ENCODE results near the gene TRABD.

Gene TRABD

DNA sequence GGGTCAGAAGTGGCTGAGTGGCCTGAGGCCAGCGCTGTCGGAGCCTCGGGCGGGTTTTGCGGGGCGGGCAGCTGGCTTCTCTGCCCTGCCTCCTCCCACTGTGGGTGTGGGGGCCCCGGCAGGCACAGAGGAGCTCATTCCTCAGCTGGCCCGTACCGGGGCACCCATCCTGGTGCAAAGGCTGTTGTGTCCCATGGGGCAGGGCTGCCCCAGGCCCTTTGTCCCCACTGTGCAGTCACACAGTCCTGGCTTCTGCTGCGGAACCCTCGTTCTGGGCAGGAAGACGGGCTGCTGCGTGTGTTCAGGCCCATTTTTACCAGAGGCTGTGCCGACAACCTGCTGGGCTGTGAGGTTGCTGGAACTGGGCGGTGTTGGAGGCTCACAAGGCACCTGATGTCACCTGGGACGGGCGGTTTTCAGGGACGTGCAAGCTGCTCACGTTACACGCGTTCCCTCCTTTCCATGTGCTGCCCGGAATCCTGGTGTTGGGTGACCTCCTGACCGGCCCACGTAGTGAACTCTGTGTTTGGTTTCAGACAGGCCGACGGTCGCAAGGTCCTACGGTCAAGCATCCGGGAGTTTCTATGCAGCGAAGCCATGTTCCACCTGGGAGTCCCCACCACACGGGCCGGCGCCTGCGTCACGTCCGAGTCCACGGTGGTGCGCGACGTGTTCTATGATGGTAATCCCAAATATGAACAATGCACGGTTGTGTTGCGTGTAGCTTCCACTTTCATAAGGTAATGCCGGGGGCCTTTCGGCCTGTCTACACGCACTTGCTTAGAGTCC, 20.3 kb downstream of the TRABD start:
- DNase-seq, result no peak

DNA sequence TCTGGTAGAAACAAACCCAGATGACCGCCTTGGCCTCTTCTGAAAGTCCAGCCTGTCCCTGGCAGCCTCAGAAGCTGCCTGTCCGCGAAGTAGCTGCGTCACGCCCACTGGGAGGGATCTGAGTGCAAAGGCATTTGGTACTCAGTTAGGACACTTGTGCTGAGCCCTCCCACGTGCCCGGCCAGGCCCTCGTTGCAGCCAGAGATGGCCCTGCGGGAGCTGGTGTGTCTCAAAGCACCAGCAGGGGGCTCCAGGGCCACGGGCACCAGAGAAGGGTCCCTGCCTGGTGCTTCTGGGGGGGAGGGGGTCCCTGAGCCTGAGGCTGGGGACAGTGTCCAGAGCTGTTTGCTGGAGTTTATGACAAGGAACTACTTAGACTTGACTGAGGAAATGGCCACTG, 20.9 kb downstream of the TRABD start:
- DNase-seq, result peak; percentile 29

DNA sequence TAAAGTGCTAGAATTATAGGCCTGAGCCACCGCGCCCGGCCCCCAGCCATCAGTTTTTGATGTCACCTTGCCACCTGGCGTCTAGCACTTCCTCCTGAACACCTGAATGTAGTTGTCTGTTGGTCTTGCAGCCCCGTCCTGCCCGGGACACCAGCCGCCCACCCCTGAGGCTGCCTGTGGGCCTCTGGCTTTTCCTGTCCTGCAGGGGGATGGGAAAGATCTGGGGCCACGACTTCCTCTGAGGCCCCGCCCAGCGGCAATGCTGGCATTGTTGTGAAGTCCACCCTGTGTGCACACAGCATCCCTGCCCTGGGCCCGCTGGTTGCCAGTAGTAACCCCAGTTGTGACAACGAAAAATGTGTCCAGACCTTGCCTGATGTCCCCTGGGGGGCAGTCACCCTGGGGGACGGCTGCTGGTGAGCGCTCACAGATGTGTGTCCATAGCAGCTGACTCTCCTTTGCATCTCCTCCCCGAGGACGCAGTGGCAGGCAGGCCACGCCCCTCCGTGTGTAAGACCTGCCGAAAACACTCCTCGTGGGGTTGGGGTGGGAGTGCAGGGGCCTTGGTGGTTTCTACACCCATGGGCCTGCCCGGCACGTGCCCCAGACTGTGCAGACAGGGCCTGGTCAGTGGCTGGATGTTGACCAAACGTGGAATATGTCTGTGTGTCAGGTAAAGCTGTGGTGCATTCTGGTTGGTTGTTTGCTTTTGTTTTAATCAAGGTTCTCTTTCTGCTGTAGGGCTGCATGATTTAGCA, 21.8 kb downstream of the TRABD start:
- DNase-seq, result no peak

DNA sequence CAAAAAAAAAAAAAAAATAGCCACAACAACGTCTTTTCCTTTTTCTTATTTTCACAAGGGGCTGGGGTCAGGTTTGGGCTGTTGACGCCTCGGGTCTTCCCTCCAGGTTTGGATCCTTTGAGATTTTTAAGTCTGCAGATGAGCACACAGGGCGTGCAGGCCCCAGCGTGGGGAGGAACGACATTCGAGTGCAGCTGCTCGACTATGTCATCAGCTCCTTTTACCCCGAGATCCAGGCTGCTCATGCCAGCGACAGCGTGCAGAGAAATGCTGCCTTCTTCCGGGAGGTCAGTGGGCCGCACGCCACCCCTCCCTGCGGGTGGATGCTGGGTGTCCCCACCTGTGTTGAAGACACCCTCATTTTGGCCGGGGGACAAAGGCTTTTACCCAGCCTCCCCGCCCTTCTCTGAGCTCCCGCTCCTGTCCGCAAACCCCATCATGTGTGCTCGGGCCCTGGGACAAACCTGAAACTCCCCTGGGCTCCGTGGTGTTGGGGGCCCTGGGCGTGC, 22.8 kb downstream of the TRABD start:
- no peak for DNase-seq

DNA sequence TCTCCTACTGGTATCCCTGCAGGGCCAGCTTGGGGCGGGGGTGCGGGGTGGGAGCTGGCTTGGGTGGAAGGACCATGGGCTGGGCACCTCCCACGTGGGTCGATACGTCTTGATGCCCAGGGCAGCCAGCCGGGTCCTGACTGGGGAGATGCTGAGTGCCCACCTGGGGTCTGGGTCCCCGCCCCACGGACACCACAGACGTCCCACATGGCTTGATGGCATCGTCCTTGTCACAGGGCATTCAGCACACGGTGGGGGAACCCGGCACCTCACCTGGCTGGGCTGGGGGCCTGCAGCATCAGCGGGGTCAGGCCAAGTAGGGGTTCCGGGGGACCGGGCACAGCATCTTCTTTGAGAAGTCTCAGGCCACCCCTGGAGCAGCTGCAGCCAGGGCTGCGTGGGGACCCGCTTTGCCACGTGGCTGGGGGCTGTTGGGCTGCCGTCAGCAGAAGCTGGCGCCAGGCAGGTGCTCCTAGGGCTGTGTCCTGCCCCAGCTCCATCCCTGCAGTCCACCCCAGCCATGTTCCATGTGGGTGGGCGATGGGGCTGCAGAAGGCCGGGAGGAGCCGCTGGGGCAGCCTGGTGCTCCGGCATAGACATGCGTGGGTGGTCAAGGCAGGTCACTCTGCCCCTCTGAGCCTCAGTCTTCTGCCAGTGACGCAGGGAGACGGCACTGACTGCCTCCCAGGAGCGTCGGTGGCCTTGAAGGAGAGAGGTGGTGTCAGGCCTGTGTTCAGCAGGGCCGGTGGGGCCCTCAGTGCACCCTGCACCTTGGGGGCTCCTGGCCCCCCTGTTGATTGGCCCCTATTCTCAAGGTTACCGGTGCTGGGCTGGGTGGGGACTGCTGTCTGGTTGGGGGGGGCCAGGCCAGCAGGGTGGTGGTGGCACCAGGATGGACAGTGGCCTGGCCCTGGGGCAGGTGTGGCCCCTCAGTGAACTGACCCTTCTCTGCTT, 23.5 kb downstream of the TRABD start:
- DNase-seq, result no peak

DNA sequence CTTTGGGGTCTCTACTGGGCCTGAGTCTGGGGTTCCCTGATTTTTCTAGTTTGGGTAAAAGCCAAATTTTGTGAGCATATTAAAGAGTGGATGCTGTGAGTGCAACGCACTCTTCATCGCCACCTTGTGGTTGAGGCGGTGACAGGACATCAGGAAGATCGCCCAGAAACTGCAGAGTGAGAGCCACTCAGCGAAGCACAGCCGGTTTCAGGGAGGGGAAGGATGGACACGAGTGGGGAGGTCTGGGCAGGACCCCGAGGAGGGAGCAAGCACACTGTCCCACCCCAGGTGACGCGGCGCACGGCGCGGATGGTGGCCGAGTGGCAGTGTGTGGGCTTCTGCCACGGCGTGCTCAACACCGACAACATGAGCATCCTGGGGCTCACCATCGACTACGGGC, 24.2 kb downstream of the TRABD start:
- DNase-seq, result peak; percentile 78

DNA sequence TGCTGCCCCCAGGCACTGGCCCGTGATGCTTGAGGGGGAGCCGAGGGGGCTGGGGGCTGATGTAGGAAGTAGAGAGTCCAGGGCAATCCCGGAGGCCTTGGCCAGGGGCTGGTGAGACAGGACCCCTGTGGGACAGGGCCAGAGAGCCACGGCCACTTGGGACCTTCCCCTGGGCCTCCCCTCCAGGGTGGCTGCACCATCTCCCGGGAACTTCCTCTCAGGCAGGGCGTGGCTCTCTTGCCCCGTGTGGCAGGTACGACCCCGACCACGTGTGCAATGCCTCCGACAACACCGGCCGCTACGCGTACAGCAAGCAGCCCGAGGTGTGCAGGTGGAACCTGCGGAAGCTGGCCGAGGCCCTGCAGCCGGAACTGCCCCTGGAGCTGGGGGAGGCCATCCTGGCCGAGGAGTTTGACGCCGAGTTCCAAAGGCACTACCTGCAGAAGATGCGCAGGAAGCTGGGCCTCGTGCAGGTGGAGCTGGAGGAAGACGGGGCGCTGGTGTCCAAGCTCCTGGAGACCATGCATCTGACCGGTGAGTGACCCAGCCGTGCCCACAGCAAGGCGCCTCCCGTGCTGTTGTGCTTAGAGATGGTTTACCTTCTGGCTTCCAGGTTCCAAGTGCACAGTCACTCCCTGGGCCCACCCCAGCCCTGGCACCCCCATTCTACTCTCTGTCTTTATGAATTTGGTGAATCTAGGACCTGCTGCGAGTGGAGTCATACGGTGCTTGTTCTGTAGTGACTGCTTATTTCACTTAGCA, 24.8 kb downstream of the TRABD start:
- DNase-seq, result no peak

DNA sequence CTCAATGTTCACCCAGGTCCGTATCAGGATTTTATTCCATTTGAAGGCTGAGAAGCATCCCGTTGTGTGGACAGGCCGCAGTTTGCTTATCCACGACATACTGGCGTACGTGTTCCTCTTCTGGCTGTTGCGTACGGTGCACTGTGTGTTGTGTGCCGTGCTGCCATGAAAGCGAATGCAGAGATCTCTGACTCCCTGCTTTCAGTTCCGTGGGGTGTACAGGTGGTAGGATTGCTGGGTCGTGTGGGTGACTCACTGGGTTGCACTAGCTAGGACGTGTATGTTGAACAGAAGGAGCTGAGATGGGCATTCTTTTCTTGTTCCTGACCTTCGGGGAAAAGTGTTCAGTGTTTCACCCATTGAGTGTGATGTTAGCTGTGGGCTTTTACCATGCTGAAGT, 25.4 kb downstream of the TRABD start:
- DNase-seq, result no peak

DNA sequence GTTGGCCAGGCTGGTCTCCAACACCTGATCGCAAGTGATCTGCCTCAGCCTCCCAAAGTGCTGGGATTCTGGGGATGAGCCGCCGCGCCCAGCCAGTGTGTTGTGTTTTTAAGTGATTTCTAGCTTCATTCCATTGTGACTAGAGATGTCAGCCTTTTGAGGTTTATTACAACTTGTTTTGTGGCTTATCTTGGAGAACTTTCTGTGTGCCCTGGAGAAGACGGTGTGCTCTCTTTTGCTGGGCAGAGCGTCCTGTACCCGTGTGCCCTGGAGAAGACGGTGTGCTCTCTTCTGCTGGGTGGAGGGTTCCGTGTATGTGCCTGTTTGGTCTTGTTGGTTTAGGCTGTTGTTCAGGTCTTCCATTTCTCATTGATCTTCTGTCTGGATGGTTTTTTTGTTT, 27.6 kb downstream of the TRABD start:
- DNase-seq, result peak; percentile 55

DNA sequence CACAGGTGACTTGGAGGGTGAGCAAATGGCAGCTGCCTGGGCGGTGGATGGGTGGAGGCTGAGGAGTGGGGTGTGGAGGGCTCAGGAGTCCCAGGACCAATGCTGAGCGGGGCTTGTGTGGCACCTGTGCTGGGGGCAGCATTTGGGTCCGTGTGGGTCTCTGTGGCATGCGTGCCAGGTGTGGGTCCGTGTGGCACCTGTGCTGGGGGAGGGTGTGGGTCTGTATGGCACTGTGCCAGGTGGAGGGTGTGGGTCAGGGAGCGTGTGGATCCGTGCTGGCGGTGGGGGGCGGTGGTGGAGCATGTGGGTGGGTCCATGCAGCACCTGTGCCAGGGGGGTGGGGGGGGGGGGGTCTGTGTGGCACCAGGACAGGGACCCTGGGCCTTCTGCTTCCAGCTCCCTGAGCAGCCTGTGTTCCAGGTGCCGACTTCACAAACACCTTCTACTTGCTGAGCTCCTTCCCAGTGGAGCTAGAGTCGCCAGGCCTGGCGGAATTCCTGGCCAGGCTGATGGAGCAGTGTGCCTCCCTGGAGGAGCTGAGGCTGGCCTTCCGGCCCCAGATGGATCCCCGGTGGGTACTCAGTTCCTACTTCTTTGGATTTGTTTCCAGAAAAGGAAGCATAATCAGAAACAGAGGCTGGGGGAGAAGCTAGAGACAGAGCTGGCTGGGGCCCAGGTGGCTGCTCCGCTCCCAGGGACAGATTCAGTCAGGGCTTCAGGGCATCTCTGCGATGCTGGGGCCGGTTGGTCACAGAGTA, 29.8 kb downstream of the TRABD start:
- DNase-seq, result no peak

DNA sequence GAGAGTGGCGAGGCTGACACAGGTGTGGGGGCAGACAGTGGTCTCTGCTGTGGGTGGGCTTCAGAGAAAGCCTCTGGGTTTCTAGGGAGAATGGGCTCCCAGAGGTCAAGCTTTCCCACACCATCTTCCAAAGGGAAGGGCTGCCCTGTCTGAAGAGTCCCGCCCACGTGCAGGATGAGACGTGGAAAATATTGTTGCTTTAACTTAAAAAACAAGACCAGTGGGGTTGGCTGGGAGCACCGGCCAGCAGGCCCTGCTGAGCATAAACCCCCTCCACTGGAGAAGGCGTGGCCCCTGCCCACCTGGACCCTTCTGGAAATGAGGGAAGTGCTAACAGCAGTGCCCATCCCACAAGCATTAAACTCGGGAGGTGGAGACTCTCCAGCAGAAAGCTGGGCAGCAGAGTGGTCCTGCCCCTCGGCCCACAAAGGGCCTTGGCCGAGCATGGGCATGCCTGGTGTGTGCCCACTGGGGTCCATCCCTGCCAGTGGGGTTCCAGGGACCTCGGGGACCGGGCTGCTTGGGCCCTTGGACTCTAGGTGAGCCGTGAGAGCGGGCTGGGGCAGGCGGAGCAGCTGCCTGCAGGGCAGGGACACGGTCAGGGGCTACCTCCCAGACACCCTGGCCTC, 30.5 kb downstream of the TRABD start:
- DNase-seq, result no peak

DNA sequence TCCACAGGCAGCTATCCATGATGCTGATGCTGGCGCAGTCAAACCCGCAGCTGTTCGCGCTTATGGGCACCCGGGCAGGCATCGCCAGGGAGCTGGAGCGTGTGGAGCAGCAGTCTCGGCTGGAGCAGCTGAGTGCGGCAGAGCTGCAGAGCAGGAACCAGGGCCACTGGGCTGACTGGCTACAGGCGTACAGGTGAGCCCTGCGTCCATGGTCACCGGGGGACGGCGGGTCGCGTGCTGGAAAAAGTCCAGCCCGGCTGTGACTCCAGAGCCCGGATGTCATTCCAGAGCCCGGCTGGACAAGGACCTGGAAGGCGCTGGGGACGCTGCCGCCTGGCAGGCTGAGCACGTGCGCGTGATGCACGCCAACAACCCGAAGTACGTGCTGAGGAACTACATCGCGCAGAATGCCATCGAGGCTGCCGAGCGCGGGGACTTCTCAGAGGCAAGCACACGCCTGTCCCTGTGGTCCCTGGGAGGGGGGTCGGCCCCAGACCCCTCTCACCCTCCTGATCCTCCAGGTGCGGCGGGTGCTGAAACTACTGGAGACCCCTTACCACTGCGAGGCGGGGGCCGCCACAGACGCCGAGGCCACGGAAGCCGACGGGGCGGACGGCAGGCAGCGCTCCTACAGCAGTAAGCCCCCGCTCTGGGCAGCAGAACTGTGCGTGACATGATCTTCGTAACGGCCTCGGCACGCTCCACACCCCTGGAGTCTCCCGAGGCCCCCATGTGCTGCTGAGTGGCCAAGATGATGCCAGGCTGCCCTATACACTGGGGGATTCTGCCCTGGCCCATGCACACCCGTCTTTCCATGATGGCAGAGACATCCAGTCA, 31.2 kb downstream of the TRABD start:
- no peak for DNase-seq

DNA sequence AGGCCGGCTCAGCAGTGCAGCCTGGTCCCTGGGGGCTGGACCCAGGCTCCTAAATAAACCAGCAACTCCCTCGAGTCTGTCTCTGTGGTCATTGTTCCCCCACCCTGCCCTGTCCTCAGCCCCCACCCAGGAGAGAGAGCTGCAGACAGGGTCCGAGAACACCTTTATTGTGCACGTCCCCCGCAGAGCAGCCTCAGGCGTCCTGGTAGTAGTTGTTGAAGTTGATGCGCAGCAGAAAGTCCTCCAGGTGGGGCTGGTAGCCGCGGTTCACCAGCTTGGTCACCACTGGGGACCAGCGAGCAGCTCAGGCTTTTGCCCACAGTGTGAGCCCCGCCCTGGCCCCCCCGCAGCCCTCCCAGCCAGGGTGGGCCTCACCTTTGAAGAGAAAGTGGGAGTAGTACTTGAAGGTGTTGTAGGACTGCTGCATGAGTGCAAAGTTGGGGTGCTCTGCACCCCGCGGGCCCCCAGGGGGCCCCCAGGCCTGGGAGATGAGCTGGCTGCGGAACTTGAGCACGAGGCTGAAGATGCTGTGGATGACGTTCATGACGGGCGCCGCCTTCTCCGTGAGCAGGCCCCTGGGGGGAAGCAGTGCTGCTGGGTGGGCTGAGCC, 31.9 kb downstream of the TRABD start:
- DNase-seq, result no peak

DNA sequence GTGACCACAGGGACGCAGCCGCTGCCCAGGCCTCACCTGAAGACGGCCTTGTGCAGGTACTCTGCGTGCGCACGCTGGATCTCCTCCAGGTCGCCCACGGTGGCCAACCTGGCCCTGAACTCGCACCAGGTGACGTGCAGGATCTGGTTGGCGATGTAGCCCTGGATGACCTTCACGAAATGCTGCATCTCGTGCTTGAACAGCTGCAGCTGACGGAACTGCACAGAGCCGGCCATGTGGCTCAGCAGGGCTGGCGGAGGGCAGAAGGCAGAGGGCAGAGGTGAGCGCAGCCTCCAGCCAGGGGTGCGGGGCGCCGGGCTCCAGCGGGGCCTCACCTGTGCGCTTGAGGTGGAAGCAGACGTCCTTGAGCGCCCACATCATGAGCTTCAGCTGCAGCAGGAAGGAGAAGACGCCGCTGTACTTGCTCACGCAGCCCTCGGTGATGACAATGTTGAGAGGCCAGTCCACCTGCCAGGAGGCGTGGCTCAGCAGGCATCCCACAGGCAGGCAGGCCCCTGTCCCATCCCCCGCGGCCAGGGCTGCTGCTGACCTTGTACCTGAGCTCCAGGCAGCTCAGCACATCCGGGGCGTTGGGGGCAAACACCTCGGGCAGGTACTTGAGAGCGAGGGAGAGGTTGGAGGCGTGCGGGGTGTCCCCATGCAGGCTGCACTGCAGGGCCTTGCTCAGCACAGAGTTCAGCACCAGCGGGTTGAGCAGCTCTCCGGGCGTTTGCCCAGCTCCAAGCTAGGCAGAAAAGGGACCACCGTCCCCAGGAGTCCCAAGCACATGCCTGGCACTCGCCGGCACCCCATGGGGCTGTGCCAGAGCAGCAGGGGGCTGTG, 32.7 kb downstream of the TRABD start:
- no peak for DNase-seq

DNA sequence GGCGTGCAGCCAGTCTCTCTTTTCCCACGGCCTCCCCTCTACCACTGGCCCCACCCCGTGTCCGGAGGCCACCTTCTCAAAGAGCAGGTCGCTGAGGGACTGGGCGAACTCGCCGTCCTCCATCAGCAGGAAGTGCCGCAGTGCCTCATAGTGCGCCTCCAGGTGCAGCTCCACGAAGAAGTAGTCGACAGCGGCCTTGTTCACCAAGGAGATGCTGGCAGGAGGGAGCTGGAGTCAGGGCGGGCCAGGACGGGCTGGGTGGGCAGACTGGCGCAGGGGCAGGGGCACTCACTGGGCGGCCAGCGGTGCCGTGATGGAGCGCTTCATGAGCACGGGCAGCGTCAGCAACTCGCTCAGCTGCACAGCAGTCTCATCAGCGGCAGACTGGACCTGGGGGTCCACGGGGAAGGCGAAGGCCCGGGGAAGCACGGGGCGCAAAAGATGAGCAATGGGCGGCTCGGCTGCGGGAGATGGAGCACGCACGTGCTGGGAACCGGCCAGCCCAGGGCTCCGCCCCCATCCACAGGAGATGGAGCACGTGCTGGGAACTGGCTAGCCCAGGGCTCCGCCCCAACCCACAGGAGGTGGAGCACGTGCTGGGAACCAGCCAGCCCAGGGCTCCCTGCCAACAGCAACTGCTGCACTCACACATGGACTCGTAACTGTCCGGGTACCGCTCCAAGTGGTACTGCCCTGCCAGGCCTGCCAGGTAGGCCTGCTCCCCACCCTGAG, 33.4 kb downstream of the TRABD start:
- DNase-seq, result peak; percentile 91

DNA sequence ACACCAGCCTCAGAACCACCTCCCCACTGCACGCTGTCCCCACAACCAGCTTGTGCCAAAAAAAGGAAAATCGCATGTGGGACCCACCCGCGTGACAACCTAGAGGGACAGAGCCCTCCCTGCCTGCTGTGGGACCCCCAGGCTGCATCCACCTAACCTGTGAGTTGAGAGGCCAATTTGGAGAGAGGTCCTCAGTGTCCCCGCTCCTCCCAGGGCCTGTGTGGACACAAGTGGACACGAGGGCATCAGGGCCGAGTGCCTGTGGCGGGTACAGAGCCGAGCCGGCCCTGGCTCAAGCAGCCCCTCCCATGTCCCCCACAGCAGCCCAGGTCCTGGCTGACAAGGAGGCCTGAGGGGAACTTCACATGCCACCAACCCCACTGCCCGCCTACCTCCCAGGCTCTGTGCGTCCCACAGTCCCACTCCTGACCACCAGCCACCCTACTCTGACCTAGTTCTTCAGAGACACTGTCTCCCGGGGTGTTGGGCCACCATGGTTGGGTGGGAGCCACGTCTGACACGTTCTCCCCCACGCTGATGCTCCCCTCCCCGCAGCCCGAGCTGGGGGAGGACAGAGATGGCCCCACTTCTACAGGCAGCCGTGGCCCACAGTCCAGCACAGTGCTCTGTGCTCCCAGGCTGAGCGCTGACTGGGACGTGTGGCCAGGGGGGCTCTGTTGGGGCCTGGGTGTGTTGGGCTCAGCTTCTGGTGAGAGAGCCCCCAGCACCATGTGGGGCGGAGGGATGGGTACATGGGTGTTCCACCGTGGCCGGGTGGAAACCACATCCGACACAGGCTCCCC, 34.3 kb downstream of the TRABD start:
- no peak for DNase-seq

Data from hematopoietic multipotent progenitor cell treated with erythropoietin and hydrocortisone succinate and interleukin-3 and kit ligand, for 8 days (in vitro differentiated cells).